Activated CD8-positive, alpha-beta T cell treated with anti-CD3 and anti-CD28 coated beads for 36 hours (primary cell): ENCODE data around the gene INHBB. TPM values are rescaled to one million over a fixed set of nuclear protein-coding genes. Genes with fewer than 3 reads are reported as not detected.

Experiments
- ATAC-seq: fragments of 200-7000 bp; cut with Tn5 transposase; one replicate; pipeline ENCODE4 v1.10.0; 2021; ENCODE audit warnings: mild to moderate bottlenecking, moderate library complexity
- CTCF ChIA-PET: fragments of 350-600 bp; sonication (Branson Sonifier 250); formaldehyde crosslinking; loops from one replicate; lab custom pipeline; 2021; ENCODE audit warnings: antibody characterized with exemption; lab: Charles Lee
- POLR2A ChIA-PET: fragments of 350-600 bp; sonication (Branson Sonifier 250); formaldehyde crosslinking; loops from one replicate; lab custom pipeline; 2021; ENCODE audit warnings: antibody characterized with exemption; lab: Charles Lee
- DNase-seq: peaks from one replicate; pipeline ENCODE4 v3.0.0-alpha.2; 2020
- H3K27ac Mint-ChIP-seq: one replicate; pipeline ENCODE4 v1.8.0; 2021; ENCODE audit warnings: mild to moderate bottlenecking, mixed read lengths
- H3K27me3 Mint-ChIP-seq: one replicate; pipeline ENCODE4 v1.8.0; 2021; ENCODE audit warnings: mixed read lengths
- H3K36me3 Mint-ChIP-seq: one replicate; pipeline ENCODE4 v1.8.0; 2021; ENCODE audit warnings: low read depth, mixed read lengths
- H3K4me1 Mint-ChIP-seq: one replicate; pipeline ENCODE4 v1.8.0; 2021; ENCODE audit warnings: low read depth, mixed read lengths
- H3K4me3 Mint-ChIP-seq: one replicate; pipeline ENCODE4 v1.8.0; 2021; ENCODE audit warnings: mild to moderate bottlenecking, moderate library complexity, mixed read lengths
- H3K9me3 Mint-ChIP-seq: one replicate; pipeline ENCODE4 v1.8.0; 2021; ENCODE audit warnings: mixed read lengths
- CTCF ChIP-seq: fragments of 200-600 bp; IDR thresholded peaks from one replicate; pipeline ENCODE4 v1.8.0; 2022; ENCODE audit warnings: antibody characterized with exemption, mild to moderate bottlenecking
- intact Hi-C: fragments of 100-400 bp; cut with micrococcal nuclease; formaldehyde crosslinking; loops from one replicate; pipeline ENCODE4 v1.10.0; 2022
- total RNA-seq, 2 experiments: library from RNA; stranded (reverse); gene quantifications; one replicate each; pipeline ENCODE4 v1.2.3, GENCODE V29; 2021

Gene INHBB
- total RNA-seq, 2 experiments from 2014 or later = not detected

- Mint-ChIP-seq H3K36me3 (no peaks in the 10 kb centered on the region), H3K4me3 (no peak overlapping the region), H3K9me3 (no peaks in the 10 kb centered on the region), H3K4me1 (no peaks in the 10 kb centered on the region), H3K27me3 (peaks cover 4% of the 10 kb centered on the region), H3K27ac (no peak overlapping the region)
- POLR2A ChIA-PET = no interaction called here
- intact Hi-C loops = no loop called here
- ATAC-seq (no peak), DNase-seq (no peak)
- no peak for TF ChIP-seq CTCF
- CTCF ChIA-PET = no interaction called here
Observed at GRCh38 chr2:120376101-120376500, 30.2 kb downstream of the INHBB start.

- intact Hi-C loops = no loop called here
Observed at GRCh38 chr2:120376679-120377640, 31.0 kb downstream of the INHBB start.

GRCh38 chr2:120378605-120379004, 32.7 kb downstream of the INHBB start:
- no peak for DNase-seq
- TF ChIP-seq CTCF = no peak
- no peaks in the 10 kb centered on the region for H3K9me3 Mint-ChIP-seq
- no peak overlapping the region for H3K4me3 Mint-ChIP-seq
- CTCF ChIA-PET = no interaction called here
- intact Hi-C loops = no loop called here
- no peaks in the 10 kb centered on the region for H3K4me1 Mint-ChIP-seq
- no peak overlapping the region for H3K27ac Mint-ChIP-seq
- POLR2A ChIA-PET = no interaction called here
- no peaks in the 10 kb centered on the region for H3K36me3 Mint-ChIP-seq
- peaks cover 4% of the 10 kb centered on the region for H3K27me3 Mint-ChIP-seq
- ATAC-seq = no peak

More at GRCh38 chr2:120376679-120377640, 31.0 kb downstream of the INHBB start:
- ATAC-seq = no peak
- no peaks in the 10 kb centered on the region for H3K4me1 Mint-ChIP-seq
- DNase-seq = no peak
- ChIA-PET CTCF (no interaction called here), POLR2A (interaction anchor here (0.5 kb wide), 1 partner anchor 1185 kb away, joined by 3 read pairs; no protein-coding TSS in a partner anchor)
- no peak overlapping the region for H3K4me3 Mint-ChIP-seq
- TF ChIP-seq CTCF = no peak
- H3K36me3 Mint-ChIP-seq = no peaks in the 10 kb centered on the region
- H3K27ac Mint-ChIP-seq = no peak overlapping the region
- H3K27me3 Mint-ChIP-seq = peaks cover 4% of the 10 kb centered on the region
- no peaks in the 10 kb centered on the region for H3K9me3 Mint-ChIP-seq

GRCh38 chr2:120379916-120380893, 34.3 kb downstream of the INHBB start:
- Mint-ChIP-seq H3K9me3 (no peaks in the 10 kb centered on the region), H3K27ac (no peak overlapping the region), H3K36me3 (no peaks in the 10 kb centered on the region), H3K27me3 (peaks cover 4% of the 10 kb centered on the region), H3K4me1 (no peaks in the 10 kb centered on the region), H3K4me3 (no peak overlapping the region)
- ChIA-PET POLR2A (no interaction called here), CTCF (no interaction called here)
- no peak for ATAC-seq
- no peak for TF ChIP-seq CTCF
- DNase-seq = no peak
- intact Hi-C loops = no loop called here
